BE2C (cell line): ENCODE data around the gene ZNRF1.
"Not testable (repeated sequence)": the region's sequence is repeated elsewhere in the genome, so short reads cannot be mapped to it uniquely, and the experiment has no call there.

Source experiments
- DNase-seq: peaks from one replicate; pipeline ENCODE4 v3.0.0-alpha.2; 2020
- H3K27me3 ChIP-seq: fragments of 250-450 bp; sonication (Bioruptor Pico); 2 replicates; pipeline ENCODE4 v1.5.1; 2020; ENCODE audit warnings: mild to moderate bottlenecking
- H3K36me3 ChIP-seq: fragments of 250-450 bp; sonication (Bioruptor Pico); 2 replicates; pipeline ENCODE4 v1.5.1; 2020; ENCODE audit warnings: mild to moderate bottlenecking
- H3K4me1 ChIP-seq: fragments of 250-450 bp; sonication (Bioruptor Pico); 2 replicates; pipeline ENCODE4 v1.5.1; 2020
- H3K4me3 ChIP-seq: 2 replicates; pipeline ENCODE4 v1.5.1; 2011; ENCODE audit warnings: low read depth, low read length
- H3K9me3 ChIP-seq: fragments of 250-450 bp; sonication (Bioruptor Pico); 2 replicates; pipeline ENCODE4 v1.5.1; 2020
- CTCF ChIP-seq: IDR thresholded peaks from 2 replicates; pipeline ENCODE4 v1.5.1; 2012; ENCODE audit warnings: mild to moderate bottlenecking, low read depth, low read length

ZNRF1 gene

GRCh38 chr16:75007443-75007842, 8.6 kb downstream of the ZNRF1 start:
- H3K4me3 ChIP-seq: no peak overlapping the region
- H3K4me1 ChIP-seq: peaks cover 10% of the 10 kb centered on the region
- no peaks in the 10 kb centered on the region for H3K27me3 ChIP-seq
- H3K36me3 ChIP-seq: peaks cover 3% of the 10 kb centered on the region; the same call in 1 of the 2 replicates
- no peak for TF ChIP-seq CTCF
- DNase-seq: no peak
- no peaks in the 10 kb centered on the region for H3K9me3 ChIP-seq

DNA sequence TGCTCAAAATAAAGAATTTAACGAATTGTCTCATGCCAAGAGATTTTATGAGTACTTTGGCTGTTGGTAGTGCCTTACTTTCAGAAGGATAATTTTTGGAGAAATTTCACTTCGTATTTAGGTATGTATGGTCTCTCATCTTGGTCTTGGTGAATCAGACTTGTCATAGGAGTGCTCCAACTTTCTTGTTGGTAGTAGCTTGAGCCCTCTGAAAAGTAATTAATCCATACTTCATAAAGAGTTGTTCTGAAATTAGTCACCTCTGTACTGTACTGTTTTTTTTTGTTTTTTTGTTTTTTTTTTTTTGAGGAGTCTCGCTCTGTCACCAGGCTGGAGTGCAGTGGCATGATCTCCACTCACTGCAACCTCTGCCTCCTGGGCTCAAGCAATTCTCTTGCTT, 11.6 kb downstream of the ZNRF1 start:
- H3K27me3 ChIP-seq: no peaks in the 10 kb centered on the region
- no peaks in the 10 kb centered on the region for H3K9me3 ChIP-seq
- H3K4me3 ChIP-seq: no peak overlapping the region
- H3K4me1 ChIP-seq: peaks cover 3% of the 10 kb centered on the region; the same call in 1 of the 2 replicates
- no peak for DNase-seq
- H3K36me3 ChIP-seq: no peaks in the 10 kb centered on the region
- TF ChIP-seq CTCF: no peak

GRCh38 chr16:75011634-75012307, 12.9 kb downstream of the ZNRF1 start:
- Histone ChIP-seq H3K27me3 (no peaks in the 10 kb centered on the region), H3K4me3 (no peak overlapping the region), H3K36me3 (no peaks in the 10 kb centered on the region), H3K4me1 (peaks cover 3% of the 10 kb centered on the region; the same call in 1 of the 2 replicates), H3K9me3 (no peaks in the 10 kb centered on the region)
- no peak for TF ChIP-seq CTCF
- DNase-seq: no peak

GRCh38 chr16:75012380-75013081, 13.7 kb downstream of the ZNRF1 start:
- Histone ChIP-seq H3K36me3 (no peaks in the 10 kb centered on the region), H3K4me3 (no peak overlapping the region), H3K27me3 (no peaks in the 10 kb centered on the region), H3K9me3 (no peaks in the 10 kb centered on the region), H3K4me1 (peaks cover 3% of the 10 kb centered on the region; the same call in 1 of the 2 replicates)
- TF ChIP-seq CTCF: no peak
- DNase-seq: no peak

- H3K27me3 ChIP-seq, H3K4me3 ChIP-seq, DNase-seq, H3K4me1 ChIP-seq, H3K9me3 ChIP-seq, H3K36me3 ChIP-seq: not testable (repeated sequence)
Observed at GRCh38 chr16:75013123-75013522, 14.3 kb downstream of the ZNRF1 start.

DNA sequence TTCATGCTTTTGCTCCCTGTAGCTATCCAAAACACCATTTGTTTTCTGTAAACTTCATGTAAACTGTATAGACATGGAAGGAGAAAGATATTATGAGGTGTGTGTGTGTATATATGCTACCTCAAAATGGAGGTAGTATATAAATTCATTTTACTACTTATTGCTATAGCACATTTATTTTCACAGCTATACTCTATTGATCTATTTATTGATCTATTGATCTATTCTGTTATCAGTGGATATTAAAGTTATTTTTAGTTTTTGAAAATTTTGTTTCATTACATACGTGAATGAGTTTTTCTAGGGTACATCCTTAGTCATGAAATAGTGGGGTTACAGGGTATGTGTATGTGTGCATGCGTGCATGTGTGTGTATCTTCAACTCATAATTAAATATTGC, 15.5 kb downstream of the ZNRF1 start:
- no peak overlapping the region for H3K4me3 ChIP-seq
- no peak for DNase-seq
- H3K4me1 ChIP-seq: peaks cover 3% of the 10 kb centered on the region; the same call in 1 of the 2 replicates
- no peaks in the 10 kb centered on the region for H3K27me3 ChIP-seq
- no peak for TF ChIP-seq CTCF
- no peaks in the 10 kb centered on the region for H3K36me3 ChIP-seq
- no peaks in the 10 kb centered on the region for H3K9me3 ChIP-seq

DNA sequence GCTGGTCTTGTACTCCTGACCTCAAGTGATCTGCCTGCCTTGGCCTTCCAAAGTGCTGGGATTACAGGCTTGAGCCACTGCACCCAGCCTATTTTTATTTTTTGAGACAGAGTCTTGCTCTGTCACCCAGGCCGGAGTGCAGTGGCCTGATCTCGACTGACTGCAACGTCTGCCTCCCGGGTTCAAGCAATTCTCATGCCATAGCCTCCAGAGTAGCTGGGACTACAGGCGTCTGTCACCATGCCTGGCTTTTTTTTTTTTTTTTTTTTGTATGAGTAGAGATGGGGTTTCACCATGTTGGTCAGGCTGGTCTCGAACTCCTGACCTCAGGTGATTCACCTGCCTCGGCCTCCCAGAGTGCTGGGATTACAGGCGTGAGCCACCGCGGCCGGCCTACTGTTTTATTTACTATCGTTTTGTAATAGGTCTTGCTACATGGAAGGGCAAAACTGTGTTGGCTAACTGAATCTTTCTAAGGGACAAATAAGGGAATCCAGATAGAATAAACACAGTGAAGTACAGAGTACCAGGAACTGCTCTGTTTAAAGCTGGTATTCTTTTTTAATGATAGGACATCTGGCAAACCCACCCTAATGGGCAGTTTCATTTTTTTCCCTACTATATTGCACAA, 17.7 kb downstream of the ZNRF1 start:
- H3K36me3 ChIP-seq, H3K4me1 ChIP-seq, H3K9me3 ChIP-seq, DNase-seq, H3K4me3 ChIP-seq, H3K27me3 ChIP-seq: not testable (repeated sequence)
